Brain microvascular endothelial cell (primary cell): ENCODE measurements around the gene IL1RL2.

ENCODE experiments used
- DNase-seq: peaks from one replicate; pipeline ENCODE4 v3.0.0-alpha.2; 2020
- H3K27ac ChIP-seq: fragments of 250-450 bp; sonication (Bioruptor Pico); 2 replicates; pipeline ENCODE4 v1.5.1; 2020; ENCODE audit warnings: mild to moderate bottlenecking, moderate library complexity
- H3K27me3 ChIP-seq: fragments of 250-450 bp; sonication (Bioruptor Pico); replicated peaks from 2 replicates; pipeline ENCODE4 v1.5.1; 2020; ENCODE audit warnings: mild to moderate bottlenecking
- H3K36me3 ChIP-seq: fragments of 250-450 bp; sonication (Bioruptor Pico); replicated peaks from 2 replicates; pipeline ENCODE4 v1.5.1; 2020; ENCODE audit warnings: mild to moderate bottlenecking
- H3K4me3 ChIP-seq: 2 replicates; pipeline ENCODE4 v1.5.1; 2011; ENCODE audit warnings: low read depth, mild to moderate bottlenecking, control low read depth, low read length, moderate library complexity
- in situ Hi-C: cut with HindIII; loops from 2 replicates; pipeline ENCODE4 v1.10.0; 2017; ENCODE audit warnings: low sequenced_read_pairs, low pct_ligation_motif_present
- TF ChIP-seq, protein P1 (sequence below): IDR thresholded peaks from 2 replicates; pipeline ENCODE4 v1.5.1; 2011; ENCODE audit warnings: low read depth, mild to moderate bottlenecking, moderate library complexity, low read length, control low read depth, inconsistent platforms; ENCODE audit errors: missing control alignments

IL1RL2 gene

DNA sequence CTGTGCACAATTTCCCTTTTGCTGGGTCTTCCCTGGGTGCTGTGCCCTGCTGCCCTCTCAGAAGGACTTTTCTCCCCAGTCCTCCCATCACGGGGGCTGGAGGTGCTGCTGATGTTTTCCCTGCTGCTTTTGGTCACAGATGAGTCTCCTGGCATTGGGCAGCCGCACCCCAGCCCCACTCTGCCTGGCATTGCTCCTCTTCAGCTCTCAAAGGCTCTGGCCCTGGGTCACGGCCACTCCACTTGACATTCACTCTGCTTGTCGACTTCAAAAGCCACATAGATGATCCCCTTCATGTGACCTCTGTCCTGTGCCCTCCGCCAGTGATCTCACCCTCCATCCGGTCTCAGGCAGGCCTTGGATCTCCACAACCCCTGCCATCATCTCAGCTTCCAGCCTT is 81.0 kb downstream of the IL1RL2 start:
- in situ Hi-C loops, result no loop called here
- Histone ChIP-seq H3K27ac (no peak overlapping the region), H3K27me3 (no peaks in the 10 kb centered on the region), H3K36me3 (no peaks in the 10 kb centered on the region), H3K4me3 (no peak overlapping the region)
- TF ChIP-seq, protein P1, sequence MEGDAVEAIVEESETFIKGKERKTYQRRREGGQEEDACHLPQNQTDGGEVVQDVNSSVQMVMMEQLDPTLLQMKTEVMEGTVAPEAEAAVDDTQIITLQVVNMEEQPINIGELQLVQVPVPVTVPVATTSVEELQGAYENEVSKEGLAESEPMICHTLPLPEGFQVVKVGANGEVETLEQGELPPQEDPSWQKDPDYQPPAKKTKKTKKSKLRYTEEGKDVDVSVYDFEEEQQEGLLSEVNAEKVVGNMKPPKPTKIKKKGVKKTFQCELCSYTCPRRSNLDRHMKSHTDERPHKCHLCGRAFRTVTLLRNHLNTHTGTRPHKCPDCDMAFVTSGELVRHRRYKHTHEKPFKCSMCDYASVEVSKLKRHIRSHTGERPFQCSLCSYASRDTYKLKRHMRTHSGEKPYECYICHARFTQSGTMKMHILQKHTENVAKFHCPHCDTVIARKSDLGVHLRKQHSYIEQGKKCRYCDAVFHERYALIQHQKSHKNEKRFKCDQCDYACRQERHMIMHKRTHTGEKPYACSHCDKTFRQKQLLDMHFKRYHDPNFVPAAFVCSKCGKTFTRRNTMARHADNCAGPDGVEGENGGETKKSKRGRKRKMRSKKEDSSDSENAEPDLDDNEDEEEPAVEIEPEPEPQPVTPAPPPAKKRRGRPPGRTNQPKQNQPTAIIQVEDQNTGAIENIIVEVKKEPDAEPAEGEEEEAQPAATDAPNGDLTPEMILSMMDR, result no peak
- no peak for DNase-seq

DNA sequence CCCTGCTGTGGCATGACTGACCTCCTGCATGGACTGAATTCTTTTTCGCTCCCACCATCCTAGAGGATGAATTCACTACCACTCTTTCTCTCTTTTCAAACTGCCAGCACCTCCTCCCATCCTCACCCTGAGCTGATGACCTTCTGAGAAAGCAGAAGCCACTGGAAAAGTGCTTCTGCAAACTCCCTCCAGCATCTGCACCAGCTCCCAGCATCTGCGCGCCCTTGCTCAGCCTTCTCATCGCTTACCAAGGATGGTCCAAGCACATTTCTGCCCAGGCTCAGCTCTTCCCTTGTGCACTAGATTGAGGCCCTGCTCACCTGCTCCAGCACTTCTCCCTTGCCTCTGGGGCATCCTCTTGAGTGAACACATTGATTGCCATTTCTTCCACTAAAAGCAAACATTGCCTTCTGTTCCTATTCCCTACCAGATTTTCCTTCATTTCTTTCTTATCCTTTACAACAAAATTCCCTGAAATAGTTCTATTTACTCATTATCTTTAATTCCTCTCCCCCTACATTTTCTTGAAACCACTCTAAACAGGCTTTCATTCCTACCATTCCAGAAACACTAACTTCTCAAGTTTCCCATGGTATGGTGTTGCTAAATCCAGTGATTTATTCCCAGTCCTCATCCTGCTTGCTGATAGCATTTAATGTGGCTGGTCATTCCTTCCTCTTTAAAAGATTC is 81.8 kb downstream of the IL1RL2 start:
- in situ Hi-C loops, result no loop called here

DNA sequence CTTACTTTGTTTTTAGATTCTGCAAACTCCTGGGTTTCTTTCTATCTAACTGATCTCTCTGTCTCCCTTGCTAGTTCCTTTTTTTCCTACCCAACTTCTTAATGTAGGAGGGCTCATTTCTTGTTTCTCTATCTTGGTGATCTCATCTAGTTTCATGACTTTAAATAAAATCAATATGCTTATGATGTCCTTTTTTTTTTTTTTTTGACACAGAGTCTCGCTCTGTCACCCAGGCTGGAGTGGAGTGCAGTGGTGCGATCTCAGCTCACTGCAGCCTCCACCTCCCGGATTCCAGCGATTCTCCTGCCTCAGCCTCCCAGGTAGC is 82.3 kb downstream of the IL1RL2 start:
- H3K36me3 ChIP-seq, result no peaks in the 10 kb centered on the region
- H3K4me3 ChIP-seq, result no peak overlapping the region
- TF ChIP-seq, protein P1, result no peak
- H3K27me3 ChIP-seq, result no peaks in the 10 kb centered on the region
- H3K27ac ChIP-seq, result no peak overlapping the region
- no peak for DNase-seq
- in situ Hi-C loops, result no loop called here

More for the DNA sequence above, 81.8 kb downstream of the IL1RL2 start:
- Histone ChIP-seq H3K27ac (no peak overlapping the region), H3K27me3 (no peaks in the 10 kb centered on the region), H3K4me3 (no peak overlapping the region), H3K36me3 (no peaks in the 10 kb centered on the region)
- DNase-seq, result no peak
- TF ChIP-seq, protein P1, result no peak

DNA sequence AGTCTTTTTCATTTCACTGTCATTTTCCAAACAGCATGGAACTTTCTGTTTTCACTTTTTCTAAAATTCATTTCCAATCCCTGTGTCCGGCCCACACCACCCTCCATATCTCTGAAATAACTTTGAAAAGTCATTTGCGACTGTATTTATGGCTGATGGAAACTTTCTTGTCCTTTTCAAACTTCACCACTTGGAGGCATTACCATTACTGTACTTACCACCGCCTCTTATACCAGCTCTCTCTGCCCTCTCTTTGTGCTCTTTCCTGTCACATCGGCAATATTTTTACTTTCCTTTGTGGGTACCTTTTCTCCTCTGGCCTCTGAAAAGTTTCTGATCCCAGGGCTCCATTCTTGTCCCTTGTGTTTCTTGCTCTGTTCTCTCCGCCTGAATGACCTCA is 85.0 kb downstream of the IL1RL2 start:
- DNase-seq, result no peak
- TF ChIP-seq, protein P1, result peak; percentile 3
- Histone ChIP-seq H3K27me3 (no peaks in the 10 kb centered on the region), H3K36me3 (no peaks in the 10 kb centered on the region), H3K4me3 (no peak overlapping the region), H3K27ac (no peak overlapping the region)
- in situ Hi-C loops, result no loop called here

DNA sequence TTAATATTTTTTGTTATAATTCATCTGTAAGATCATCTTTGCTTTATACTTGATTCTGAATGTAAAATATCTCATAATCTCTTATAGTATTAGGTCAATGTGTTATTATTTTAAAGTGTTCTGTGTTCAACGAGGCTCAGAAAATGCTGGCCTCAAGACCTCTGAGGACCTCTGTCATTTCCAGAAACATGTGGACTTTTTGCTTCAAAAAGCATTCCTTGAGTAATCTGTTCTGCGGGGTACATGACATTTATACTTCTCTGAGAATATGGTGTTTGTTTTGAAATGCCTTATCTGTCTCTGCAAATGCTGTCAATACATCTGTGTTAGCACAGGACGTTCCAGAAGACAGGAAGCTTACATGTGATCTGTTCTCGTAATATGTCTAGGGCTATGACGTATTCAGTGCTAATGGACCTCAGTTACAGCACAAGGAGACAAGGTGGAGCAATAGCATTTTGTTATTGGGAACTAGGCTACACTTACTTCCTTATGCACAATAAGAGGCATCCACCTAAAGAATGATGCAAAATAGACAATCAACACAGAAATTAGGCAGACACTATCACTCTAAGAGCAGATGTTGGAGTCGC is 86.9 kb downstream of the IL1RL2 start:
- DNase-seq, result peak; percentile 68
- TF ChIP-seq, protein P1, result no peak
- no peak overlapping the region for H3K27ac ChIP-seq
- no peaks in the 10 kb centered on the region for H3K27me3 ChIP-seq
- in situ Hi-C loops, result no loop called here
- H3K4me3 ChIP-seq, result no peak overlapping the region
- H3K36me3 ChIP-seq, result no peaks in the 10 kb centered on the region
